Endometrial microvascular endothelial cells (primary cell): ENCODE data around the gene CALML6. TPM values are rescaled to one million over a fixed set of nuclear protein-coding genes. Genes with fewer than 3 reads are reported as not detected.

Source experiments
- in situ Hi-C: cut with HindIII; loops from 2 replicates; pipeline ENCODE4 v1.10.0; 2017; ENCODE audit warnings: low sequenced_read_pairs, low pct_unique_long_range_greater_than_20kb; ENCODE audit errors: inconsistent ontology term
- total RNA-seq: library from RNA; depleted of rRNA; stranded (reverse); fragments of >200 nt; gene quantifications from one replicate; pipeline ENCODE4 v1.2.3, GENCODE V29; 2015; ENCODE audit errors: inconsistent ontology term

Gene CALML6, protein sequence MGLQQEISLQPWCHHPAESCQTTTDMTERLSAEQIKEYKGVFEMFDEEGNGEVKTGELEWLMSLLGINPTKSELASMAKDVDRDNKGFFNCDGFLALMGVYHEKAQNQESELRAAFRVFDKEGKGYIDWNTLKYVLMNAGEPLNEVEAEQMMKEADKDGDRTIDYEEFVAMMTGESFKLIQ
- total RNA-seq: not detected

DNA sequence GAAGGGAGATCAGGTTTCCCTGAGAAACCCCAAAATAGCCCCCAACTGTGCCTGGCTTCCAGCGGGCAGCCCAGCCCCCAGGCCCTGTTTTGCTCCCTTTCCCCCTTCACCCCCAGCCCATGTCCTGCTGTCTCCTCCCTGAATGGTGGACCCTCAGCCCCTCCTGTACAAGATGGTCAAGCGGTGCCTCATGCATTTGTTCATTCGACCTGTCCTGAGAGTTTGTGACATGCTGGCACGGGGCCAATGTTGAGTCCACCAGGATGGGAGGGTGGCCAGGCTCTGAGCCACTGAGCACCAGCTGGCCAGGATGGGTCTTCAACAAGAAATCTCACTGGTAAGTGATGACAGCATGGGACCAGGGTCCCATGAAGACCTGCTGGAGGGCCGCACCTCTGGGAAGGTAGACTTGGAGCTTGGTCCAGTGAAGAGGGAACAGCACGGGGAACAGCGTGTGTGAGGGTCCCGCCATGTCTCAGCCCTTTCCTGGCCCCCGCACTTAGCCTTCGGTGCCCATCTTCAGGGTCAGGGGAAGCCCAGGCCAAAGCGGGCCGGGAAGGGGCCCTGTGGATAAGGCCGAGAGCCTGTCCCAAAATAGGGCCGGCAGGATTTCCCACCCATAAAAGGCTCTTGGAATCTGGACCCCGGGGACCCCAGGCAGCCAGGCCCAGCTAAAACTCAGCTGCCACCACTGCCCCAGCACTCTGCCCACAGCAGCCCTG lies at the start of gene CALML6:
TSS of gene CALML6 (plus strand) at position 290 of the 722 bp plus-strand sequence. CDS start at position 311, 21 bp downstream.
- in situ Hi-C loops: no loop called here

DNA sequence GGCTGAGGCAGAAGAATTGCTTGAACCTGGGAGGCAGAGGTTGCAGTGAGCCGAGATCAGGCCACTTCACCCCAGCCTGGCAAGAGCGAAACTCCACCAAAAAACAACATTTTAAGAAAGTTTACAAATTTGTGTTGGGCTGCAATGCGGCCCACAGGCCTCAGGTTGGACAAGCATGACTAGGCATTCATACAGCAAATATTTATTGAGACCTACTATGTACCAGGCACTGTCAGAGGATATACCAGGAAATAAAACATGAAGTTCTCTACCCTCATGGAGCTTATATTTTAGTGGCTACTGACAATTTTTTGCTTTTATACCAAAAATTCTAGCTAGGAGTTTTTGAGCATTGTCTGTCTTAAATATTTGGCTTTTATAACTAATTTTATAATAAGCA lies 47.9 kb upstream of the CALML6 start:
- in situ Hi-C loops: no loop called here

DNA sequence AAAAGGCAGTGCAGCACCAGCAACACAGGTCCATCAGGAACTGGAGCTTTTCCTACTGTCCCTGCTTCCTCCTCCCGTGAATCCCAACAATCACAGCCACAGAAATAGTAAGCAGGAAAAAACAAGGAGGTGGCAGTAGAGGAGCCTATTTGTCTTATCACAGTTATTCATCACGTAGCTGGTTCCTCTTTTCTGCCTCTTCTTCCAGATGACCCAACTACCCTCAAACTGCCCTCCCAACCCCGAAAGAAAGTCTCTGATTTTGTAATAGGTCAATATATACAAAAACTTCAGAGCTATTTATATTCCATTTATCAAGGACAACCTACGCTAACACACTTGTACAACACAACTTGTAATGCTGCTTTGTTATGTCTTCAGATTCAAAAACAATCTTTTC lies 45.6 kb upstream of the CALML6 start:
- in situ Hi-C loops: no loop called here

- in situ Hi-C loops: no loop called here
These were observed 42.6 kb upstream of the CALML6 start for GRCh38 chr1:1872329-1872994.

DNA sequence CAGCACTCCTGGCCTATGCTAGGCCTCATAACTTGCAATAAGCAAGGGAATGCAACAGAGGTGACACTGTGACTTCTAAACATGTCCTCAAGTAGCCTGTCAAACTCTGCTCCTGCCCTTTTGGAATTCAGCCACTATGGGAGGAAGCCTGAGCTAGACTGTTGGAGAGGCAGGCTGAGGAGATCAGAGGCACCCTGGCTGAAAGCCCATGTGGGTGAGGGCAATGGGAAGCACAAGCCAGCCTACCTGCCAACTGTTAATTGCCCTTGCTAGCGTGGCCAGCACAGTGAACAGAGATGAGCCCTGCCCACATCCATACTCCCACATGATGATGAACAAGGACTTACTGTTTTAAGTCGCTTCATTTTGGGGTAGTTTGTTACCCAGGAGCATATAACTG lies 41.9 kb upstream of the CALML6 start:
- in situ Hi-C loops: no loop called here

GRCh38 chr1:1874901-1875300 lies 40.2 kb upstream of the CALML6 start:
- in situ Hi-C loops: no loop called here

- in situ Hi-C loops: no loop called here
These were observed 39.1 kb upstream of the CALML6 start for GRCh38 chr1:1875932-1876331.

DNA sequence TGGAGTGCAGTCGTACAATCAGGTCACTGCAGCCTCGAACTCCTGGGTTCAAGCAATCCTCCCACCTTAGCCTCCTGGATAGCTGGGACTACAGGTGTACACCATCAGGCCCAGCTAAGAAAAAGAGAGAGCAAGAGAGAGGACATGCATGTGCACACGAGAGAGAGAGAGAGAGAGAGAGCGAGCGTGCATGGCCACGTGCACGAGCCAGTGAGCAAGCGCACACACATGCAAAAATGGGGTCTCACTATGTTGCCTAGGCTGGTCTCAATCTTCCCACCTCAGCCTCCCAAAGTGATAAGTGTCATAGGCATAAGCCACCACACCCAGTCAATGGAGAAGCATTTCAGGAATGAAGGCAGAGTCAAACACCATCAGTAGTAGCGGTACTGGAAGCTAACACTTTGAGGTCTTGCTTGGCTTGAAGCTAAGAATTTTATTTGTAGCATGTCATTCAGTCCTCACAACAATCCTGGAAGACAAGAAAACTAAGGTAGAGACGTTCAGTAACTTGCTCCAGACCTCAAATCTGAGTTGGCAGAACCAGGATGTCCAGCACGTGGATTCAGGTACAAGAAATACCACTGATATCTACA lies 38.6 kb upstream of the CALML6 start:
- in situ Hi-C loops: no loop called here

DNA sequence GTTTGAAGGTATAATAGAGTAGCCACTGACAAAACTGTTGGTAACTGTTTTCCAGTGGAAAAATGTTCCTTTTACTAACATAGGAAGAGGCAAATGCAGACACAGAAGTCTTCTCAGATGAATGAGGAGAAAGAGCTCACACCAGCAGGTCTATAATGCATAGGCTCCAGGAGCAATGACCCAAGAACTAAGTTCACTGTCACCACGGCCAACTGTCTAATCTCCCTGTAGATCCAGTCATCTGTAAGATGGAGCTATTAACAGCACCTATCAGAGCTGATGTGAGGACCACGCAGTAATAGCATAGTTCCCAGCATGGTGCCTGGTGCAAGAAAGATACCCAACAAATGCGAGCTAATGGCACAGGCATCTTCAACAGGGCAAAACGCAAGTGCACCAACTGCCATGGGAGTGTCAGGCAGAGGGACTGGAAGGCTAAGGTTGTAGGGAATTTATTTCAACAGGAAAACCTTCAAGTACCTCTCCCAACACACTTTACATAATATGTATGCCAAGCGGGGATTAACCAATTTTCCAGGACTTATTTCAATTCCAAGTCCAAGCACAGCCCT lies 37.1 kb upstream of the CALML6 start:
- in situ Hi-C loops: no loop called here

- in situ Hi-C loops: loop anchor here (10.0 kb wide), 1 partner anchor 55 kb away; no protein-coding TSS in a partner anchor
These were observed 35.1 kb upstream of the CALML6 start for GRCh38 chr1:1879942-1880341.

DNA sequence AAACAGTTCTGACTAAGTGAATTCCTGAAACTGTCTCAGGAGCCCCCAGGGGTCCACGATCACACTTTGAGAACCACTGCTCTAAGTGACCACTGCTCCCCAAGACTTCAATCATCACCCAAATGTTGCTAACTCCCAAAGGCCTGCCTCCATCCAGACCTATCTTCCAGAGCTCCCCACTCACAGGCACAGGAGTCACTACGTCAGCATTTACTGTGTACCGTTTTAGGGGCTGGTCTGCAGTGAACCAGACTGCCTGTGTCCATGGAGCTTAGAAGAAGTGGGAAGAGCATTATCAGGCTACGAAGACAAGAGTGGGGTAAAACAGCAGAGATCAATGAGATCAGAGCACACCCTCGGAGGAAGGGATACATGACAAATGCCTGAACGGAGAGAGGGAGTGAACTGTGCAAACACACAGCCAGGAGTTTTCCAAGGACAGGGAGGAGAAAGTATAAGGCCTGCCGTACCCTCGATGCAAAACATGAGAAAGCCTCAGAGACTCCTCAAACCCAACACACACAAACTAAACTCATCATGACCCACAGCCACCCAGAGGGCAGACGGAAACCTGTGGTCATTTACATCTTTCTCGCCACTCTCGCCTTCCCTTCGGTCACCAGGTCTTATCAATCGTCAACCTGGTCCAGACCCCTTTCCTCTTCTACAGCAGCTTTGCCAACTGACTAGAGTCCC lies 34.3 kb upstream of the CALML6 start:
- in situ Hi-C loops: loop anchor here (10.0 kb wide), 1 partner anchor 56 kb away; no protein-coding TSS in a partner anchor

DNA sequence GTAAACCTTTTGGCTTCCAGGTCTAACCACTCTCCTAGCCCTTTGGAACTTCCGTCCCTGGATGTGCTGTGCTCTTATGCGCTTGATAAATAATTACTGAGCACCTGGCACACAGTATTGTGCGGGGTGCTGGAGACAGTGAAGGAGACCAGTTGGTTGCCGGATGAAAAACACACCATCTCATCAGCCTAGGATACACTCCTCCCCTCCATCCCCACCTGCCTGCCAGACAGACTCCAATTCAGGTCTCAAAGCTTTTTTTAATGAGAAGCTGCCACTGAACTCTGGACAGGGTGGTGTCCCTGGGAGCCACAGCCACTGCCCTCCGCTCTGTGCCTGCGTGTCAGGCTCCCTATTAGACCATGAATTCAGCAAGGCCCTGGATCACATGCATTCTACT lies 33.3 kb upstream of the CALML6 start:
- in situ Hi-C loops: loop anchor here (10.0 kb wide), 1 partner anchor 57 kb away; no protein-coding TSS in a partner anchor

GRCh38 chr1:1883092-1883873 lies 31.8 kb upstream of the CALML6 start:
- in situ Hi-C loops: loop anchor here (10.0 kb wide), 1 partner anchor 58 kb away; no protein-coding TSS in a partner anchor

GRCh38 chr1:1883890-1884289 lies 31.2 kb upstream of the CALML6 start:
- in situ Hi-C loops: loop anchor here (10.0 kb wide), 1 partner anchor 59 kb away; no protein-coding TSS in a partner anchor

GRCh38 chr1:1889090-1889750 lies 25.8 kb upstream of the CALML6 start:
- in situ Hi-C loops: loop anchor here (10.0 kb wide), 1 partner anchor 64 kb away; no protein-coding TSS in a partner anchor

- in situ Hi-C loops: loop anchor here (10.0 kb wide), 1 partner anchor 65 kb away; no protein-coding TSS in a partner anchor
These were observed 25.1 kb upstream of the CALML6 start for GRCh38 chr1:1889847-1890505.
